HepG2 (cell line): ENCODE measurements around the gene FRMD8. TPM values are rescaled to one million over a fixed set of nuclear protein-coding genes. Genes with fewer than 3 reads are reported as not detected.
A peak's percentile ranks its signal among the peaks of the same experiment; 100 is the strongest.

Experiments
- CREM ChIP-seq, 2 experiments: sonication (generic) in 1 of 2; formaldehyde crosslinking in 1 of 2; IDR thresholded peaks; 2 replicates each; pipeline versions ENCODE4 v1.4.0 to v1.6.1; 2016 to 2020; ENCODE audit warnings: antibody characterized with exemption in 1 of 2, mild to moderate bottlenecking in 1 of 2, missing genetic modification reagents in 1 of 2
- DNMT1 ChIP-seq: sonication (generic); formaldehyde crosslinking; IDR thresholded peaks from 2 replicates; pipeline ENCODE4 v1.5.1; 2020; ENCODE audit warnings: mild to moderate bottlenecking, missing genetic modification reagents
- ERF ChIP-seq: IDR thresholded peaks from 2 replicates; pipeline ENCODE4 v1.6.1; 2018; ENCODE audit warnings: missing biosample characterization, missing genetic modification reagents
- FOXA3 ChIP-seq: IDR thresholded peaks from 2 replicates; pipeline ENCODE4 v1.6.1; 2016; ENCODE audit warnings: missing genetic modification reagents, missing compliant biosample characterization
- HDAC2 ChIP-seq: sonication (generic); formaldehyde crosslinking; IDR thresholded peaks from 2 replicates; pipeline ENCODE4 v1.4.0; 2020; ENCODE audit warnings: missing genetic modification reagents
- HHEX ChIP-seq: IDR thresholded peaks from 2 replicates; pipeline ENCODE4 v1.6.1; 2016; ENCODE audit warnings: control low read depth
- MXD4 ChIP-seq: IDR thresholded peaks from 2 replicates; pipeline ENCODE4 v1.6.1; 2016; ENCODE audit warnings: mild to moderate bottlenecking, missing biosample characterization, missing genetic modification reagents
- NFIC ChIP-seq: IDR thresholded peaks from 2 replicates; pipeline ENCODE4 v1.6.1; 2012; ENCODE audit warnings: mild to moderate bottlenecking, low read length, inconsistent platforms
- NR2F6 ChIP-seq, 2 experiments: IDR thresholded peaks; 2 replicates each; pipeline ENCODE4 v1.6.1; 2016; ENCODE audit warnings: antibody characterized with exemption in 1 of 2, mild to moderate bottlenecking in 1 of 2
- SAP130 ChIP-seq: IDR thresholded peaks from 2 replicates; pipeline ENCODE4 v1.6.1; 2016; ENCODE audit warnings: low read depth
- SOX5 ChIP-seq: IDR thresholded peaks from 2 replicates; pipeline ENCODE4 v1.6.1; 2016; ENCODE audit warnings: borderline replicate concordance
- SOX6 ChIP-seq, 2 experiments: fragments of 450-650 bp in 1 of 2; sonication (generic) in 1 of 2; formaldehyde crosslinking in 1 of 2; IDR thresholded peaks; 2 replicates each; pipeline versions ENCODE4 v1.4.0 to v1.6.1; 2017 to 2020; ENCODE audit warnings: antibody characterized with exemption in 1 of 2, mild to moderate bottlenecking in 1 of 2, missing genetic modification reagents in 1 of 2
- SP5 ChIP-seq: IDR thresholded peaks from 2 replicates; pipeline ENCODE4 v1.6.1; 2016; ENCODE audit warnings: low read depth, borderline replicate concordance
- TBX2 ChIP-seq: sonication (generic); formaldehyde crosslinking; IDR thresholded peaks from 2 replicates; pipeline ENCODE4 v1.5.0; 2020; ENCODE audit warnings: missing genetic modification reagents, mild to moderate bottlenecking, borderline replicate concordance
- TBX3 ChIP-seq: fragments of 450-650 bp; IDR thresholded peaks from 2 replicates; pipeline ENCODE4 v1.6.1; 2017; ENCODE audit warnings: antibody characterized with exemption, mild to moderate bottlenecking, inconsistent platforms, borderline replicate concordance
- TCF7 ChIP-seq: sonication (generic); IDR thresholded peaks from 2 replicates; pipeline ENCODE4 v1.6.1; 2016; ENCODE audit warnings: antibody characterized with exemption, low read depth
- ZFP62 ChIP-seq: sonication (generic); formaldehyde crosslinking; IDR thresholded peaks from 2 replicates; pipeline ENCODE4 v1.4.0; 2020; ENCODE audit warnings: missing genetic modification reagents
- ZNF138 ChIP-seq: sonication (generic); formaldehyde crosslinking; IDR thresholded peaks from 2 replicates; pipeline ENCODE4 v1.5.0; 2020; ENCODE audit warnings: mild to moderate bottlenecking, low read depth, missing genetic modification reagents
- ZNF460 ChIP-seq: sonication (generic); formaldehyde crosslinking; IDR thresholded peaks from 2 replicates; pipeline ENCODE4 v1.5.1; 2020; ENCODE audit warnings: missing genetic modification reagents, mild to moderate bottlenecking, borderline replicate concordance
- ZSCAN21 ChIP-seq: sonication (generic); formaldehyde crosslinking; IDR thresholded peaks from 2 replicates; pipeline ENCODE4 v1.8.0; 2022; ENCODE audit warnings: mild to moderate bottlenecking, missing genetic modification reagents, moderate library complexity, borderline replicate concordance
- polyA plus RNA-seq, 8 experiments: library from polyadenylated mRNA; depleted of rRNA in 3 of 8; stranded (reverse) in 7 of 8; unstranded in 1 of 8; fragments of >200 nt; fragmentation: Illumina TruSeq in 4 of 8; extraction: Trizol in 4 of 8; gene quantifications; 2 replicates each; pipeline versions ENCODE4 v1.2.1 to v1.2.3, GENCODE V29; 2011 to 2016; ENCODE audit warnings: low read depth in 4 of 8, missing spikeins in 1 of 8, mixed read lengths in 1 of 8; ENCODE audit not compliant: insufficient read depth in 1 of 8
- total RNA-seq, 5 experiments: library from RNA; depleted of rRNA; stranded (reverse); fragments of >200 nt; fragmentation: Illumina TruSeq; extraction: Trizol; gene quantifications; 2 replicates each; pipeline ENCODE4 v1.2.3, GENCODE V29; 2016; ENCODE audit warnings: low read depth in 1 of 5
- TF ChIP-seq, protein P1 (sequence below): sonication (generic); formaldehyde crosslinking; IDR thresholded peaks from 2 replicates; pipeline ENCODE4 v1.4.0; 2020; ENCODE audit warnings: missing genetic modification reagents
- TF ChIP-seq, protein P2 (sequence below): sonication (generic); formaldehyde crosslinking; IDR thresholded peaks from 2 replicates; pipeline ENCODE4 v1.5.0; 2020; ENCODE audit warnings: missing genetic modification reagents
- TF ChIP-seq, protein P3 (sequence below): sonication (generic); formaldehyde crosslinking; IDR thresholded peaks from 2 replicates; pipeline ENCODE4 v1.8.1; 2023; ENCODE audit warnings: mild to moderate bottlenecking, inconsistent platforms, moderate library complexity, missing genetic modification reagents, borderline replicate concordance
- TF ChIP-seq, protein P4 (sequence below): sonication (generic); formaldehyde crosslinking; conservative IDR thresholded peaks from 2 replicates; pipeline ENCODE4 v1.8.0; 2022; ENCODE audit warnings: missing genetic modification reagents

Gene FRMD8
- total and polyA plus RNA-seq, 2 of the 13 experiments (the other 11 are each of a cell fraction or from before 2014, with no cell fraction given) = 5.8 to 20.6 TPM

DNA sequence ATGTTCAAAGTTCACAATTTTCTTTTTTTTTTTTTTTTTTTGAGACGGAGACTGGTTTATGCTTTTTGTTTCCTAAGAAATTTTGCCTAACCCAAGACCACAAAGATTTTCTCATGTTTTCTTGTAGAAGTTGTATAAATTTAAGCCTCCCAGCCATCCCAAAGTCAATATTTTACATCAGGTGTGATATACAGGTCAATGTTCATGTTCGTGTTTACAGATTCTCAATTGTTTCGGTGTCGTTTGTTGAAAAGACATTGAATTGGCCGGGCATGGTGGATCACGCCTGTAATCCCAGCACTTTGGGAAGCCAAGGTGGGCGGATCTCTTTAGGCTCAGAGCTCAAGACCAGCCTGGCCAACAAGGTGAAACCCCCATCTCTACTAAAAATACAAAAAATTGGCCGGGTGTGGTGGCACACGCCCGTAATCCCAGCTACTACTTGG is 15.4 kb downstream of the FRMD8 start (continued):
- TF ChIP-seq, protein P1, sequence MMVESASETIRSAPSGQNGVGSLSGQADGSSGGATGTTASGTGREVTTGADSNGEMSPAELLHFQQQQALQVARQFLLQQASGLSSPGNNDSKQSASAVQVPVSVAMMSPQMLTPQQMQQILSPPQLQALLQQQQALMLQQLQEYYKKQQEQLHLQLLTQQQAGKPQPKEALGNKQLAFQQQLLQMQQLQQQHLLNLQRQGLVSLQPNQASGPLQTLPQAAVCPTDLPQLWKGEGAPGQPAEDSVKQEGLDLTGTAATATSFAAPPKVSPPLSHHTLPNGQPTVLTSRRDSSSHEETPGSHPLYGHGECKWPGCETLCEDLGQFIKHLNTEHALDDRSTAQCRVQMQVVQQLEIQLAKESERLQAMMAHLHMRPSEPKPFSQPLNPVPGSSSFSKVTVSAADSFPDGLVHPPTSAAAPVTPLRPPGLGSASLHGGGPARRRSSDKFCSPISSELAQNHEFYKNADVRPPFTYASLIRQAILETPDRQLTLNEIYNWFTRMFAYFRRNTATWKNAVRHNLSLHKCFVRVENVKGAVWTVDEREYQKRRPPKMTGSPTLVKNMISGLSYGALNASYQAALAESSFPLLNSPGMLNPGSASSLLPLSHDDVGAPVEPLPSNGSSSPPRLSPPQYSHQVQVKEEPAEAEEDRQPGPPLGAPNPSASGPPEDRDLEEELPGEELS = peak; percentile 45
- TF ChIP-seq NFIC = 0 out of 2 replicates have a peak, but pooled peaks have one; percentile 21
- no peak for TF ChIP-seq ZNF138 (CRISPR knock-in tag)
- peak; percentile 32; the same call in 1 of the 2 replicates for TF ChIP-seq HDAC2 (CRISPR knock-in tag)
- TF ChIP-seq SOX5 = peak; percentile 85; the same call in 1 of the 2 replicates
- TF ChIP-seq, protein P2, sequence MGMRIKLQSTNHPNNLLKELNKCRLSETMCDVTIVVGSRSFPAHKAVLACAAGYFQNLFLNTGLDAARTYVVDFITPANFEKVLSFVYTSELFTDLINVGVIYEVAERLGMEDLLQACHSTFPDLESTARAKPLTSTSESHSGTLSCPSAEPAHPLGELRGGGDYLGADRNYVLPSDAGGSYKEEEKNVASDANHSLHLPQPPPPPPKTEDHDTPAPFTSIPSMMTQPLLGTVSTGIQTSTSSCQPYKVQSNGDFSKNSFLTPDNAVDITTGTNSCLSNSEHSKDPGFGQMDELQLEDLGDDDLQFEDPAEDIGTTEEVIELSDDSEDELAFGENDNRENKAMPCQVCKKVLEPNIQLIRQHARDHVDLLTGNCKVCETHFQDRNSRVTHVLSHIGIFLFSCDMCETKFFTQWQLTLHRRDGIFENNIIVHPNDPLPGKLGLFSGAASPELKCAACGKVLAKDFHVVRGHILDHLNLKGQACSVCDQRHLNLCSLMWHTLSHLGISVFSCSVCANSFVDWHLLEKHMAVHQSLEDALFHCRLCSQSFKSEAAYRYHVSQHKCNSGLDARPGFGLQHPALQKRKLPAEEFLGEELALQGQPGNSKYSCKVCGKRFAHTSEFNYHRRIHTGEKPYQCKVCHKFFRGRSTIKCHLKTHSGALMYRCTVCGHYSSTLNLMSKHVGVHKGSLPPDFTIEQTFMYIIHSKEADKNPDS = no peak
- no peak for TF ChIP-seq MXD4 (CRISPR knock-in tag)
- peak; percentile 71 for TF ChIP-seq ZNF460 (CRISPR knock-in tag)
- peak; percentile 78; the same call in 1 of the 2 replicates for TF ChIP-seq TBX3
- TF ChIP-seq, protein P3, sequence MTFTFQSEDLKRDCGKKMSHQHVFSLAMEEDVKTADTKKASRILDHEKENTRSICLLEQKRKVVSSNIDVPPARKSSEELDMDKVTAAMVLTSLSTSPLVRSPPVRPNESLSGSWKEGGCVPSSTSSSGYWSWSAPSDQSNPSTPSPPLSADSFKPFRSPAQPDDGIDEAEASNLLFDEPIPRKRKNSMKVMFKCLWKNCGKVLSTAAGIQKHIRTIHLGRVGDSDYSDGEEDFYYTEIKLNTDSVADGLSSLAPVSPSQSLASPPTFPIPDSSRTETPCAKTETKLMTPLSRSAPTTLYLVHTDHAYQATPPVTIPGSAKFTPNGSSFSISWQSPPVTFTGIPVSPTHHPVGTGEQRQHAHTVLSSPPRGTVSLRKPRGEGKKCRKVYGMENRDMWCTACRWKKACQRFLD (CRISPR knock-in tag) = no peak
- TF ChIP-seq ZFP62 (CRISPR knock-in tag) = no peak
- TF ChIP-seq FOXA3 (CRISPR knock-in tag) = peak; percentile 61; the same call in 1 of the 2 replicates
- TF ChIP-seq HHEX (CRISPR knock-in tag) = 0 out of 2 replicates have a peak, but pooled peaks have one; percentile 21
- TF ChIP-seq TBX2 (CRISPR knock-in tag) = peak; percentile 66; the same call in 1 of the 2 replicates
- peak; percentile 38; the same call in 1 of the 2 replicates for TF ChIP-seq NR2F6 (IDR thresholded peaks at IDR 0.05)
- TF ChIP-seq NR2F6 (CRISPR knock-in tag; IDR thresholded peaks at IDR 0.05) = no peak
- TF ChIP-seq DNMT1 = no peak
- no peak for TF ChIP-seq ERF
- TF ChIP-seq SAP130 (CRISPR knock-in tag) = peak; percentile 44
- TF ChIP-seq SP5 (CRISPR knock-in tag) = 0 out of 2 replicates have a peak, but pooled peaks have one; percentile 17
- TF ChIP-seq, protein P4, sequence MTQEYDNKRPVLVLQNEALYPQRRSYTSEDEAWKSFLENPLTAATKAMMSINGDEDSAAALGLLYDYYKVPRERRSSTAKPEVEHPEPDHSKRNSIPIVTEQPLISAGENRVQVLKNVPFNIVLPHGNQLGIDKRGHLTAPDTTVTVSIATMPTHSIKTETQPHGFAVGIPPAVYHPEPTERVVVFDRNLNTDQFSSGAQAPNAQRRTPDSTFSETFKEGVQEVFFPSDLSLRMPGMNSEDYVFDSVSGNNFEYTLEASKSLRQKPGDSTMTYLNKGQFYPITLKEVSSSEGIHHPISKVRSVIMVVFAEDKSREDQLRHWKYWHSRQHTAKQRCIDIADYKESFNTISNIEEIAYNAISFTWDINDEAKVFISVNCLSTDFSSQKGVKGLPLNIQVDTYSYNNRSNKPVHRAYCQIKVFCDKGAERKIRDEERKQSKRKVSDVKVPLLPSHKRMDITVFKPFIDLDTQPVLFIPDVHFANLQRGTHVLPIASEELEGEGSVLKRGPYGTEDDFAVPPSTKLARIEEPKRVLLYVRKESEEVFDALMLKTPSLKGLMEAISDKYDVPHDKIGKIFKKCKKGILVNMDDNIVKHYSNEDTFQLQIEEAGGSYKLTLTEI (CRISPR knock-in tag) = no peak
- TF ChIP-seq TCF7 = peak; percentile 43; the same call in 1 of the 2 replicates
- 0 out of 2 replicates have a peak, but pooled peaks have one; percentile 12 for TF ChIP-seq CREM (IDR thresholded peaks at IDR 0.05)
- TF ChIP-seq CREM (CRISPR knock-in tag; IDR thresholded peaks at IDR 0.05) = no peak
- TF ChIP-seq SOX6 (IDR thresholded peaks at IDR 0.05) = no peak
- peak; percentile 85 for TF ChIP-seq SOX6 (CRISPR knock-in tag; IDR thresholded peaks at IDR 0.05)
- TF ChIP-seq ZSCAN21 (CRISPR knock-in tag) = no peak
